HCT116 (cell line): ENCODE measurements around the gene CDH4. TPM values are rescaled to one million over a fixed set of nuclear protein-coding genes. Genes with fewer than 3 reads are reported as not detected.

Experiments
- ATAC-seq: fragments of 200-7000 bp; cut with Tn5 transposase; 2 replicates; pipeline ENCODE4 v1.9.1; 2020; ENCODE audit warnings: mild to moderate bottlenecking, moderate library complexity
- BruUV-seq: library from RNA; stranded (reverse); fragments of 400-500 nt; replicated peaks from 2 replicates; lab custom pipeline; 2021; lab: Mats Ljungman, UMichigan
- CTCF ChIA-PET: fragments of 300-600 bp; sonication (Branson Sonifier 250); formaldehyde crosslinking; loops from one replicate; lab custom pipeline; 2021; ENCODE audit warnings: antibody characterized with exemption; lab: Charles Lee
- POLR2A ChIA-PET: fragments of 300-600, 350-600 bp; sonication (Branson Sonifier 250); formaldehyde crosslinking; loops from one replicate; lab custom pipeline; 2021; ENCODE audit warnings: antibody characterized with exemption; lab: Charles Lee
- RAD21 ChIA-PET, 2 experiments: fragments of 300-600 bp; sonication (Branson Sonifier 250); formaldehyde crosslinking; loops; one replicate each; lab custom pipeline; 2023; ENCODE audit warnings: low total read pairs in 2 of 2; ENCODE audit not compliant: uncharacterized antibody in 2 of 2, unreplicated experiment in 2 of 2, low non-redundant PET in 1 of 2; lab: Charles Lee
- DNase-seq: peaks from one replicate; pipeline ENCODE4 v3.0.0-alpha.2; 2010; ENCODE audit warnings: low read depth, low spot score
- H2AFZ ChIP-seq: fragments of 200-600 bp; shearing (Covaris generic), sonication (generic); 2 replicates; pipeline ENCODE4 v1.6.1; 2017; ENCODE audit warnings: low read depth, mixed run types, mixed read lengths, antibody characterized with exemption, low read length; ENCODE audit not compliant: poor library complexity, severe bottlenecking
- H3K27ac ChIP-seq: 2 replicates; pipeline ENCODE4 v1.5.1; 2012; ENCODE audit warnings: low read depth, low read length
- H3K27me3 ChIP-seq: fragments of 200-600 bp; sonication (generic); 2 replicates; pipeline ENCODE4 v1.6.1; 2016; ENCODE audit warnings: mixed run types, low read length, mixed read lengths; ENCODE audit not compliant: insufficient read depth
- H3K36me3 ChIP-seq, 2 experiments: fragments of 200-500 bp in 1 of 2; fragments of 200-600 bp in 1 of 2; sonication (Bioruptor generic) in 1 of 2; sonication (generic) in 1 of 2; 2 replicates each; pipeline versions ENCODE4 v1.5.1 to v1.6.1; 2014 to 2016; ENCODE audit warnings: low read length in 2 of 2, inconsistent platforms in 1 of 2, mixed read lengths in 1 of 2, mixed run types in 1 of 2; ENCODE audit not compliant: insufficient read depth in 2 of 2, control insufficient read depth in 1 of 2
- H3K4me1 ChIP-seq, 2 experiments: fragments of 200-600 bp in 1 of 2; sonication (generic) in 1 of 2; 2 replicates each; pipeline versions ENCODE4 v1.5.1 to v1.6.1; 2012 to 2017; ENCODE audit warnings: low read length in 2 of 2, inconsistent platforms in 1 of 2, mild to moderate bottlenecking in 1 of 2, mixed read lengths in 1 of 2, mixed run types in 1 of 2, moderate library complexity in 1 of 2; ENCODE audit not compliant: insufficient read depth in 2 of 2, control insufficient read depth in 1 of 2
- H3K4me2 ChIP-seq: fragments of 200-600 bp; sonication (generic); 2 replicates; pipeline ENCODE4 v1.6.1; 2017; ENCODE audit warnings: mixed run types, low read length, mixed read lengths
- H3K4me3 ChIP-seq, 2 experiments: fragments of 200-600 bp in 1 of 2; sonication (generic) in 1 of 2; replicated peaks in 1 of 2; 2 replicates each; pipeline ENCODE4 v1.5.1; 2011 to 2016; ENCODE audit warnings: low read length in 2 of 2, control low read depth in 1 of 2, low read depth in 1 of 2, mild to moderate bottlenecking in 1 of 2, mixed read lengths in 1 of 2, mixed run types in 1 of 2
- H3K79me2 ChIP-seq: fragments of 200-600 bp; sonication (generic); 2 replicates; pipeline ENCODE4 v1.6.1; 2017; ENCODE audit warnings: mild to moderate bottlenecking, mixed run types, low read length, moderate library complexity, mixed read lengths; ENCODE audit not compliant: insufficient read depth
- H3K9ac ChIP-seq: fragments of 200-600 bp; sonication (generic); 2 replicates; pipeline ENCODE4 v1.6.1; 2016; ENCODE audit warnings: low read length, mixed read lengths
- H3K9me2 ChIP-seq: fragments of 200-600 bp; sonication (generic), shearing (Covaris generic); 2 replicates; pipeline ENCODE4 v1.6.1; 2017; ENCODE audit warnings: mixed run types, mild to moderate bottlenecking, moderate library complexity; ENCODE audit not compliant: insufficient read depth
- H3K9me3 ChIP-seq, 2 experiments: fragments of 200-500 bp in 1 of 2; fragments of 200-600 bp in 1 of 2; sonication (Bioruptor generic) in 1 of 2; sonication (generic) in 1 of 2; 2 replicates each; pipeline ENCODE4 v1.6.1; 2014 to 2017; ENCODE audit warnings: low read length in 2 of 2, mixed read lengths in 2 of 2, inconsistent platforms in 1 of 2, low read depth in 1 of 2, mild to moderate bottlenecking in 1 of 2, mixed run types in 1 of 2, moderate library complexity in 1 of 2; ENCODE audit not compliant: control insufficient read depth in 1 of 2, insufficient read depth in 1 of 2
- H4K20me1 ChIP-seq: fragments of 200-600 bp; sonication (generic), shearing (Covaris generic); 2 replicates; pipeline ENCODE4 v1.6.1; 2017; ENCODE audit warnings: mixed run types, mild to moderate bottlenecking, moderate library complexity; ENCODE audit not compliant: insufficient read depth
- CBX3 ChIP-seq: IDR thresholded peaks from 2 replicates; pipeline ENCODE4 v1.6.1; 2012; ENCODE audit warnings: low read depth
- CEBPB ChIP-seq: IDR thresholded peaks from 2 replicates; pipeline ENCODE4 v1.6.1; 2012; ENCODE audit warnings: low read depth
- EZH2 ChIP-seq: fragments of 200-600 bp; sonication (generic); IDR thresholded peaks from 2 replicates; pipeline ENCODE4 v1.6.1; 2017; ENCODE audit warnings: antibody characterized with exemption, mixed run types
- FOSL1 ChIP-seq: IDR thresholded peaks from 2 replicates; pipeline ENCODE4 v1.6.1; 2012; ENCODE audit warnings: low read depth
- MAX ChIP-seq: IDR thresholded peaks from 2 replicates; pipeline ENCODE4 v1.6.1; 2012
- POLR2AphosphoS5 ChIP-seq: IDR thresholded peaks from 2 replicates; pipeline ENCODE4 v1.6.1; 2011; ENCODE audit warnings: mild to moderate bottlenecking, low read depth, low read length, moderate library complexity
- RAD21 ChIP-seq: IDR thresholded peaks from 2 replicates; pipeline ENCODE4 v1.6.1; 2012; ENCODE audit warnings: low read depth, mild to moderate bottlenecking
- REST ChIP-seq: IDR thresholded peaks from 2 replicates; pipeline ENCODE4 v1.6.1; 2012; ENCODE audit warnings: low read depth
- SP1 ChIP-seq: IDR thresholded peaks from 2 replicates; pipeline ENCODE4 v1.6.1; 2012; ENCODE audit warnings: low read depth
- ZBTB33 ChIP-seq: IDR thresholded peaks from 2 replicates; pipeline ENCODE4 v1.6.1; 2011; ENCODE audit warnings: mild to moderate bottlenecking, low read length, moderate library complexity; ENCODE audit not compliant: insufficient replicate concordance; ENCODE audit errors: extremely low read depth
- ZFX ChIP-seq: fragments of 450-650 bp; IDR thresholded peaks from 2 replicates; pipeline ENCODE4 v1.6.1; 2017
- intact Hi-C: fragments of 100-400 bp; cut with micrococcal nuclease; formaldehyde crosslinking; loops from 2 replicates; pipeline ENCODE4 v1.10.0; 2022
- total RNA-seq: library from RNA; stranded (reverse); gene quantifications from one replicate; pipeline ENCODE4 v1.2.1, GENCODE V29; 2021; ENCODE audit not compliant: unreplicated experiment

CDH4 gene
- total RNA-seq, 1 experiment from 2014 or later = not detected

- RAD21 ChIA-PET = interaction anchor here in 1 of 2 experiments (0.6 kb wide), 1 partner anchor 1970 kb away, joined by 3 read pairs; no protein-coding TSS in a partner anchor
- TF ChIP-seq EZH2 = no peak
- TF ChIP-seq CBX3 = no peak
- no peak for TF ChIP-seq MAX
- Histone ChIP-seq H3K9me3 (no peaks in the 10 kb centered on the region), H3K36me3 (no peaks in the 10 kb centered on the region), H3K9me2 (no peaks in the 10 kb centered on the region), H2AFZ (no peak overlapping the region), H3K27me3 (peaks cover 14% of the 10 kb centered on the region), H4K20me1 (no peaks in the 10 kb centered on the region), H3K27ac (no peak overlapping the region), H3K4me1 (no peaks in the 10 kb centered on the region), H3K9ac (no peak overlapping the region), H3K4me2 (no peak overlapping the region), H3K79me2 (no peaks in the 10 kb centered on the region), H3K4me3 (no peak overlapping the region)
- no peak for DNase-seq
- ATAC-seq = no peak
- BruUV-seq = no TSS peak
- CTCF ChIA-PET = no interaction called here
- POLR2A ChIA-PET = no interaction called here
- intact Hi-C loops = no loop called here
Measured at GRCh38 chr20:61753987-61754956, 502.2 kb downstream of the CDH4 start.

- H3K79me2 ChIP-seq = no peaks in the 10 kb centered on the region
- no peak for ATAC-seq
- ChIA-PET CTCF (no interaction called here), POLR2A (no interaction called here), RAD21 (no interaction called here)
- no peaks in the 10 kb centered on the region for H3K4me1 ChIP-seq
- no peak overlapping the region for H3K4me3 ChIP-seq
- no peaks in the 10 kb centered on the region for H4K20me1 ChIP-seq
- no peak overlapping the region for H2AFZ ChIP-seq
- DNase-seq = no peak
- no peaks in the 10 kb centered on the region for H3K9me2 ChIP-seq
- peaks cover 19% of the 10 kb centered on the region for H3K27me3 ChIP-seq
- no peak overlapping the region for H3K4me2 ChIP-seq
- no peak overlapping the region for H3K9ac ChIP-seq
- intact Hi-C loops = no loop called here
- H3K27ac ChIP-seq = no peak overlapping the region
- BruUV-seq = no TSS peak
- no peaks in the 10 kb centered on the region for H3K36me3 ChIP-seq
- H3K9me3 ChIP-seq = no peaks in the 10 kb centered on the region
- TF ChIP-seq POLR2AphosphoS5 (no peak), ZFX (no peak), FOSL1 (no peak), REST (no peak), CEBPB (no peak), ZBTB33 (no peak), SP1 (no peak), CBX3 (no peak), MAX (no peak), RAD21 (no peak)
Measured at GRCh38 chr20:61754976-61755778, 503.1 kb downstream of the CDH4 start.
